ENCODE measurements around the gene CDA.

- no peak for TF ChIP-seq CTCF (IDR thresholded peaks at IDR 0.05)
- TF ChIP-seq POLR2A (IDR thresholded peaks at IDR 0.05) = no peak
Observed at GRCh38 chr1:20648438-20648837, 59.5 kb downstream of the CDA start.

Data from thyroid gland (tissue), 4 donors.